CD4-positive, alpha-beta T cell treated with Interferon alpha-2 for 1 hour (primary cell): ENCODE data around the gene DENND4B.

Source experiments
- DNase-seq, 2 donors: peaks; one replicate each; pipeline ENCODE4 v3.0.0-alpha.2; 2020 to 2022

Gene DENND4B

GRCh38 chr1:153882296-153882912, 64.1 kb downstream of the DENND4B start:
- DNase-seq: no peak

- DNase-seq: no peak
These were observed 64.8 kb downstream of the DENND4B start for GRCh38 chr1:153881751-153882150.

- DNase-seq: peak; percentile 14 to 56
These were observed 65.6 kb downstream of the DENND4B start for GRCh38 chr1:153880962-153881361.

GRCh38 chr1:153880024-153880423, 66.5 kb downstream of the DENND4B start:
- no peak for DNase-seq
